NCI-H510A (cell line): Measurements from ENCODE around the gene NELL1.

Experiments
- DNase-seq: peaks from one replicate; lab custom pipeline; 2025; lab: John Stamatoyannopoulos, UW

NELL1 gene

DNA sequence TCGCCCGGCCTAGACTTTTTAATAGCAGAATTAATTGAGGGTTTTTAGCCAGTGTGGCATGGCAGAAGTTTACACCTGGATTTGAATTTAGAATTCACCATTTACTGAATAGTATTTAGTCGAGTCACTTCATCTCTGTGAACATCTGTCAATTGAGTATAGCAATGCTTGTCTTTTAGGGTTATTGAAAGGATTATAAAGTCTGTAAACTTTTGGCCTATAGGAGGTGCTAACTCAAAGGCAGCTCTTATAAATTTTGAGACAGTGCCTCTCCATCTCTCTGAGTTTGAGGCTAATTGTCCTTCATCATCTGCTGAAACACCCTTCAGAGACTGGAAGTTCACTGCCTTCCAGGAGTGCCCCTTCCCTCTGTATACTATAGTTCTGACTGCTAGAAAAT is 205.0 kb downstream of the NELL1 start:
- no peak for DNase-seq

DNA sequence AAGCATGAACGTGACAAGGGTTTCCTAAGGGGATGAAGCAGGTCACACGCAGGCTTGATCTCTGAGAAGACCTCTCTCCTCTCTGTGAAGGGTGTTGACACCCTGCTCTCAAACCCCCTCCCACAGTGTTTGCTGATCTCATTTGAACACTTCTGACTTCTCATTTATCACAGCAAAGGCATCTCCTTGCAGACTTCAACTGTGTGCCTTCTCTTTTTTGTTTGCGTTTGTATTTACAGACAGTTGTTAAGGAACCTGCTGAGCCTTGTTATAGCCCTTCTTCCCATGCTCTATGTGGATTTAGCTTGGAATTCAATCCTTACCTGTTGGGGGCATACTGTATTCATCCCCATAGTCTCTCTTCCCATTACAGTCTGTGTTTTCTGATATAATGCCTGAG is 206.5 kb downstream of the NELL1 start:
- no peak for DNase-seq

GRCh38 chr11:20876738-20877137 is 207.4 kb downstream of the NELL1 start:
- no peak for DNase-seq

- no peak for DNase-seq
Observed at GRCh38 chr11:20880094-20880493, 210.7 kb downstream of the NELL1 start.

DNA sequence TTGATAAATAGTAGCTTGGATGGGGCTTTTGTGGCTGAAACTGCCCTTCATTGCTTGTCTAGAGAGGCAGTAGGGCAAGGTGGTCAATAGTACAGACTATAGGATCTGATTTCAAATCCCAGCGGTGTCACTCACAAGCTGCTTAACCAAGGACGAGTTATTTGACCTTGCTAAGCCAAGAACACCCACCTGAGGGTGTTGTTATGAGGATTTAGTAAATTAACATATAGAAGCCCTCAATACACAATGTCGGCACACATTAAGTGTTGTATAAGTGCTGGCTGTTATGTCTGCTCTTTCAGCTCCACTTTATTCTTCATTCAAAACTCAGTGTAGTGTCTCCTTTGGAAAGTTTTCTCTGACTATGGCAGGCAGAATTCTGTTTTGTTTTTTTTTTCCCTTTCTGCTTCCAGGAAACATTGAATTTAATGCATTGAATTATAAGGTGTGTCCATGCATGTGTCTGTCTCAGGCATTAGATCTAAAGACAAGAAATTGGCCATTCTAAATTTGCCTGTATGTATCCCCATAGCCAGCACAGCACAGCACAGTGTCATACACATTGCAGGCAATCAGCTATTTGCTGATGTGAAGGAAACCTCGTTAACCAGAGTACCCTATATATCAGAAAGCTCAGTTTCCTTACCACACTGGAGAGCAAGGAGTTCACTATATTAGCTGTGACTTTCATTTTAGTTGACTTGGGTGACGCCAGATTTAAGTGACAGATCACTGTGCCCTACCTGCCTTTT is 212.1 kb downstream of the NELL1 start:
- DNase-seq, result no peak

DNA sequence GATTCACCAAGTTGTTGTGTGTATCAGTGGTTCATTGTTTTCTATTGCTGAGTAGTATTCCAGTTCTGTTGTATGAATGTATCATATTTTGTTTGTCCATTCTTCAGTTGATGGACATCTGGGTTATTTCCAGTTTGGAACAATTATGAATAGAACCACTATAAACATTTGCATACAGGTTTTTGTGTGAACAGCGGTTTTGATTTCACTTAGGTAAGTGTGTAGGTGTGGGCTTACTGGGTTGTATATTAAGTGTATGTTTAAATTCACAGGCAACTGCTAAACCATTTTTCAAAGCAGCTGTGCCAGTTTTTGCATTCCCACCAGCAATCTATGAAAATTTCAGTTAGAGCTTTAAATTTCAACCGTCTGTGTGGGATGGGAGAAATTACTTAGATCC is 217.8 kb downstream of the NELL1 start:
- no peak for DNase-seq

GRCh38 chr11:20894296-20894695 is 224.9 kb downstream of the NELL1 start:
- DNase-seq, result no peak

GRCh38 chr11:20909995-20910726 is 240.8 kb downstream of the NELL1 start:
- DNase-seq, result no peak

- no peak for DNase-seq
Observed at GRCh38 chr11:20910733-20911132, 241.3 kb downstream of the NELL1 start.

- no peak for DNase-seq
Observed at GRCh38 chr11:20912065-20912821, 242.9 kb downstream of the NELL1 start.

DNA sequence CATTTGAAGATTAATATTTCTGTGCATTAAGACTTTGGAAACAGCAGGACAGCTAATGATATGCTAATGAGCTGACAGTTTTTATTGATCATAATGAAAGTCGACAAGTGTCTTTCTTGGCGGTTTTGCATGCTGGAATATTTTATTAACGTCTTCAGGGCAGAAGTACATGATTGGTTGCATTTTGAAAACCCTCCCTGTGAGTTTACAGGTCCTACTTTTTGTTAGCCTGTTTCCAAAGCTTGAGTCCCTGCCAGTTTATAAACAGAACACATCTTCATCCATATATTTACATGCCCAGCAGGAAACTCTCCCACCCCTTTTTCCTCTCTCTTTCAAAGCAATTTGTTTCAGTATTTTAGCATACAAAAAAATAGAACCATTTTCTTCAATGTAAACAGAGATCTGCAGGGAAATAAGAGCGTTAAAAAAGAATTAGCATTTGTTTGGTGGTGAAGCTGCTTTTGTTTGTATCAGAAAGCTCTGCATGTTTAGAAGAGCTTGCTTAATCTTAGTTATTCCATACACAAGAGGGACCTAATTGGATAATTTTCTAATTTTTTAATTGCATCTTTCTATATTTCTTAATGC is 243.6 kb downstream of the NELL1 start:
- DNase-seq, result no peak

DNA sequence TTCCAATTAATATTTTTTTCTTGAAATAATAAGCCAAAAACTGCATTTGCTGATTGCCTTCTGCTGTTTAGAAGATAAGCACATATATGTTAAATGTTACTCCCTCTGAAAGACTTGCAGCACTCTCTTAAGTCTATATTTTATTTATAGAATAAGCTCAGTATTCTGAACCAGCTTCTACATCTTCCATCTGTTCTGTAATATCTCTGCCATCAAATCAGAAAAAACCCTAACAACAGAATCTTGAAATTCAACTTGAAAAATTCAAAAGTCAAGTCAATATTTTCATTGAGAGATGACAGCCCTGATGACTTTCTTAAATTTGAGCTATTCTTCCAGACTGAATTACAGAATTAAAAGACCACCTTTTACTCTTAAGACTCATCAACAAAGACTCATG is 247.9 kb downstream of the NELL1 start:
- DNase-seq, result no peak

DNA sequence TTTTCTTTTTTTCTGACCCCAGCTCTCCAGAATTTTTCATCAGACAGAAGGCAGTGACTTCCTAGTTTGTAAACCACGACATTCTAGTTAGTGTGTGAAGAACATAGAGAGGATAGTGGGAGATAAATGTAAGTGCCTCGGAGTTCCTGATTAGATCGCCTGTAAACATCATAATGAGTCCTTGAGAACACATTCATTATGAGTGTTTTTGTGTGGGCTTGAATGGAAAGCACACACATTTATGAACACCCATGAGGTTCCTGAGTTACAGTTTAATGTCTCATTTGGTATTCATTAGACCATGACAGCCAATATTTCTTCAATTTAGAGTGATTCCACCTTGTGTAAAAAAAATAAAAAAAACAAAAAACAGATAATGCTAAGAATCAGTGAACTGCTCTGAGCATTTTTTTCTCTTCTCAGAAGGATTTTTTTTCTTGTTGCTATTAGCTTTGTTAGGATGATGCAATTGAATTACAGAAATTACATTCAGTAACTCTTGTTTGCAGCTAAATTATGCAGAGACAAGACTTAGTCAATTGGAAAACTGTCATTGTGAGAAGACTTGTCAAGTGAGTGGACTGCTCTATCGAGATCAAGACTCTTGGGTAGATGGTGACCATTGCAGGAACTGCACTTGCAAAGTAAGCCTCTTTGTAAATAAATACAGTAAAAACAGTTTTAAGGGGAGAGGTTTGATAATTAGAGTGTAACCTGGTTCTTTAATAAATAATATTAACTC is 257.6 kb downstream of the NELL1 start:
- peak; percentile 1 for DNase-seq

DNA sequence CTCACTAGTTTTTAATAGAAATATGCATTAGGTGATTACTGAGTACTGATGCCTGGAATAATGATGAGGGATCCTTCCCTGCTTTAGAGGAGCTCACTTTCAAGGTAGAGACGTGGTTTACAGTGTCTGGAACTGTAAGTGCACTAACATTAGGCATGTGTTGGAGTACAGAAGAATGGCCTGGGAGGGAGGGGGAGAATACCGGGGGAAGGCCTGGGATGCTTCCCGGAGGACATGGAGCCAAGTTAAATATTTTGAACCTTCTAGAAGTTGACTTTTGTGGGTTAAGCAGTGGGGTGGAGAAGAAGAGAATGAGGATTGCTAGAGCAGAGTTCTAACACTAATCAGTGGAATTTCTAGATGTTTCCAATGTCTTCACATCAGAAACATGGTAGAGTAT is 261.6 kb downstream of the NELL1 start:
- DNase-seq, result no peak

DNA sequence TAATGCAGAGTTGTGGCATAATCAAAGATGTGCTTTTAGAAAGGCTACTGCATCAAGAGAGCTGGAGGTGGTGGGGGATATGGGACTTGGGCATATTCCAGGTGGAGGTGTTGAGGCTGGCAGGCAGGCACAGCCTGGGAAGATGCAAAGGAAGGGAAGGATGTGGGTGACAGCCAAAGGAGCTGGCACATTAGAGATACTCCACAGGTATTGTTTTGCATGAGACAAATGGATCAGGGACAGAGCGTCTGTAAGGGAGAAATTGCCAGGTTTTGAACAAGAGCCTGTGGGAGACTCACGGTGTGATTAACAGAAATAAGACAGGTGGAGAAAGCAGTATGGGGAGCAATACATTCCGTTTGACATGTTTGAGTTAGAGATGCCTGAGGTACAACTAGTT is 263.7 kb downstream of the NELL1 start:
- DNase-seq, result no peak

- DNase-seq, result no peak
Observed at GRCh38 chr11:20933958-20934357, 264.6 kb downstream of the NELL1 start.

GRCh38 chr11:20934516-20934915 is 265.1 kb downstream of the NELL1 start:
- DNase-seq, result no peak

- DNase-seq, result no peak
Observed at GRCh38 chr11:20937826-20938225, 268.4 kb downstream of the NELL1 start.

- no peak for DNase-seq
Observed at GRCh38 chr11:20949585-20949984, 280.2 kb downstream of the NELL1 start.

GRCh38 chr11:20962581-20962980 is 293.2 kb downstream of the NELL1 start:
- DNase-seq, result no peak

GRCh38 chr11:20963596-20963995 is 294.2 kb downstream of the NELL1 start:
- DNase-seq, result no peak

- no peak for DNase-seq
Observed at GRCh38 chr11:20964985-20965384, 295.6 kb downstream of the NELL1 start.
